ENCODE results near the gene KIFC1. TPM values are rescaled to one million over a fixed set of nuclear protein-coding genes. Genes with fewer than 3 reads are reported as not detected.
A peak's percentile ranks its signal among the peaks of the same experiment; 100 is the strongest.
"Not testable (repeated sequence)": the region's sequence is repeated elsewhere in the genome, so short reads cannot be mapped to it uniquely, and the experiment has no call there.

Gene KIFC1
- total RNA-seq, 1 experiment from 2014 or later, result 128 TPM

GRCh38 chr6:33375143-33375671 is 16.4 kb upstream of the KIFC1 start:
- DNase-seq (ENCODE audit: low read depth), result peak; percentile 73

- DNase-seq (ENCODE audit: low read depth), result no peak
Observed at GRCh38 chr6:33377171-33377570, 14.5 kb upstream of the KIFC1 start.

- not testable (repeated sequence) for DNase-seq (ENCODE audit: low read depth)
Observed at GRCh38 chr6:33379184-33379583, 12.4 kb upstream of the KIFC1 start.

GRCh38 chr6:33380272-33380981 is 11.2 kb upstream of the KIFC1 start:
- no peak for DNase-seq (ENCODE audit: low read depth)

GRCh38 chr6:33383427-33384185 is 8.0 kb upstream of the KIFC1 start:
- DNase-seq (ENCODE audit: low read depth), result no peak

DNA sequence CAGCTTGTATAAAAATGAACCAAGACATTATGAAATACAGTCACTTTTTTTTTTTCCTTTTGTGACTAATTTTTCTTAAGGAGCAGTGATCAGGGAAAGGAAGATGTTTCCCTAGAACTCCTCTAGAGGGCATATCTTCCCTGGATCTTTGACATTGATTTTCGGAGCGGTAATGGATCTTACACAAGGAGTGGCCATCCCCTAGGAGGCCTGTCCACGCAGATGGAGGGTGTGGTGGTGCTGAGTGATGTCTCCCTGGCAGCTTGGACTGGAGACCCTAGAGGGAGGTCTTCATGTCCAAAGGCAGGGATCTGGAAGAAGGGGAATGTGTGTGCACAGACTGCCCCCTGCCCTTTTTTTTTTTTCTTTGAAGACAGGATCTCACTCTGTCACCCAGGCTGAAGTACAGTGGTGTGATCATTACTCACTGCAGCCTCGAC is 7.0 kb upstream of the KIFC1 start:
- peak; percentile 71 for DNase-seq (ENCODE audit: low read depth)

GRCh38 chr6:33390173-33390572 is 1.4 kb upstream of the KIFC1 start:
- no peak for DNase-seq (ENCODE audit: low read depth)

DNA sequence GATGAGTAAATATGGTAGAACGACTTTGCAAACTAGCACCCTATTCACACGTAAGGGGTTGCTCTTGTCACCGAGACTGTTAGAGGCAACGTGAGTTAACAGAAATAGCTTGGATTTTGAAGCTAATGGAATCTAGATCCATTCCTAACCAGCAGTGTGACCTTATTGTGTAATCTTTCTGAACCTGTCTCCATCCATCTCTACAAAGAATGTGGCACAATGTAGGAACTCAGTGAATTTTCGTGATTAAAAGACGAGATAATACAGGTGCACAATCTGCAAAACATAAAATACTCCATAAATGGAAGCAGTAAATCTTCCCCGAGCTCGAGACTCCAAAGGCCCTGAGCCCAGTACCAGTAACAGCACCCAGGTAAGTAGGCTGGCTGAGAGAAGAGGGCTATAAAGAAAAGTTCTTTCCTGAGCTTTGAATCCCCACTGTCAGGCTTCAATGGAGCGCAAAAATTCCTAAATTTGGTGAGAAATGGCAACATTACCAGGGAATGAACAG is 801 bp upstream of the KIFC1 start:
- no peak for DNase-seq (ENCODE audit: low read depth)

DNA sequence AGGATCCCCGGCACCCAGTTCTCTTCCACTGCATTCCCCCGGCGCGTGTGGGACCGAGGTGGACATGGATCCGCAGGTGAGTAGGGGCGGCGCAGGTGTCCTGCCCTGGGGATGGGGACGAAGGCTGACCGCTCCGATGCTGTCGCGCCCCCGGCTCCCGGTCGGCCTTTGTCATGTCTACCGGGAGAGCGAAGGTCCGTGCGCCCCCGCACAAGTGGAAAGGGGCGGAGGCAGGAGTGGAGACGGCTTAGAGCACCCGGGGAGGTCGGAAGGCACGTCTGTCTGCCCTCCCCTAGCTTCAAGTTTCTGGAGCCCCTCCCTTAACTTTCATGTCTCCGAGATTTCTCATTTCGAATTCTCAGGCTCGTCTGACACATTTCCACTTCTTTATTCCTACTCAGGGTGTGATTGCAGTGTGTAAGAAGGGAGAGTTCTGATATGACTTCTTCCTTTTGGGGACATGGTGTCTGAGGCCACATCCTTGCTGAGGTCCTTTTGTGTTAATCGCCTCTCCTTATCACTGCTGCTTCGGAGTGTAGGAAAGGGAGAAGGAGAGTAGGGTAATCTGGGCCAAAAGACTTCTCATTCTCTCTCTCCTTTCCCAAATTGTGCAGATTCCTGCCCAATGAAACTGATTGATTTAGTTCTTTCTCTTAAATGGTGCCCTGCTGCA is 435 bp downstream of the KIFC1 start:
- peak; percentile 47 for DNase-seq (ENCODE audit: low read depth)

DNA sequence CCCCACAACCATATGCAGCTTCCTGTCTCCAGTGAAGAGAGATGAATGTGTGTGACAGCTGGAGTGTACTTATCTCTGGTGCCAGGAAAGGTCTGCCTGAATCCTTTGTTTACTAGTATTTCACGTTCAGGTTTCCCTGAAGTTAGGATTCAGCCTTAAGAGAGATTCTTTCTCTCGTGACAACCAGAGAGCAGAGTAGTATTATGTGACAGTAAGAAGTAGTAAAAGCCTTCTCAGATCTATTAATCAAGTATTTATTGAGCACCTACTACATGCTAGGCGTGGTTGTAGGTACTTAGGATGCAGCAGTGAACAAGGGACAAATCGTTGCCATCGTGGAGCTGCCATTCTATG is 949 bp downstream of the KIFC1 start:
- DNase-seq (ENCODE audit: low read depth), result peak; percentile 20

DNA sequence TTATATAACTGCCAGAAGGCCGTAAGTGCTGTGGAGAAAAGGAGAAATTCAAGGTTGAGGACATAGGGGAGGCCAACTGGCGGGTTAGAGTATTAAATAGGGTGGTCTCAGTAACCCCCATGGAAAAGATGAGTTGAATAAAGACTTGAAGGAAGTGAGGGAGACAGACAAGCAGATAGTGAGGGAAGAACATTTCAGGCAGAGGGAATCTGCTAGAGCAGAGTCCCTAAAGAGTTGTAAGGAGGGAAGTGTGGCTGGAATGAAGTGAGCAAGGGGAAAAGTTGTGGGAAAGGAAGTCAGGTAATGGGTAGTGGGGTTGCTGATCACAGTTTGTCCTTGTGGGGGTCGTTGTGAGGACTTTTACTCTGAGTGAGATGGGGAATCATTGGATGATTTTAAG is 1.4 kb downstream of the KIFC1 start:
- DNase-seq (ENCODE audit: low read depth), result no peak

- DNase-seq (ENCODE audit: low read depth), result no peak
Observed at GRCh38 chr6:33397541-33397940, 5.9 kb downstream of the KIFC1 start.

GRCh38 chr6:33398601-33399000 is 7.0 kb downstream of the KIFC1 start:
- not testable (repeated sequence) for DNase-seq (ENCODE audit: low read depth)

DNA sequence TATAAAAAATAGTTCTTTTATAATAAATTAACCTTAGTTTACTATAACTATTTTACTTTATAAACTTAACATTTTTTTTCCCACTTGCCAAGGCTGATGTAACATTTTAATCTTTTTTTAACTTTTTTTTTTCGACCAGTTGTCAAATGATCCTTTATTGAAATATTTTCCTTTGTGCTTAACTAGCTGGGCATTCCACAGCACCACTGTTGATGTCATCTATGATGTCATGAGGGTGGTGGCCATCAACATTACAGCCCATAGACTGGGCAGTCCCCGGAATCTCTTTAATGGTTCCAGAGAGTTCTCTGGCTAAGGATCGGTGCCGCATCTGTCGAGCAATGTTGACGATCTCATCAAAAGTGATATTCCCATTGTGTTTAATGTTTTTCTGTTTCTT is 8.3 kb downstream of the KIFC1 start:
- not testable (repeated sequence) for DNase-seq (ENCODE audit: low read depth)

DNA sequence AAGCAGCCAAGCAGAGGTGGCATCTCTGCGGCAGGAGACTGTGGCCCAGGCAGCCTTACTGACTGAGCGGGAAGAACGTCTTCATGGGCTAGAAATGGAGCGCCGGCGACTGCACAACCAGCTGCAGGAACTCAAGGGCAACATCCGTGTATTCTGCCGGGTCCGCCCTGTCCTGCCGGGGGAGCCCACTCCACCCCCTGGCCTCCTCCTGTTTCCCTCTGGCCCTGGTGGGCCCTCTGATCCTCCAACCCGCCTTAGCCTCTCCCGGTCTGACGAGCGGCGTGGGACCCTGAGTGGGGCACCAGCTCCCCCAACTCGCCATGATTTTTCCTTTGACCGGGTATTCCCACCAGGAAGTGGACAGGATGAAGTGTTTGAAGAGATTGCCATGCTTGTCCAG is 13.3 kb downstream of the KIFC1 start:
- DNase-seq (ENCODE audit: low read depth), result no peak

DNA sequence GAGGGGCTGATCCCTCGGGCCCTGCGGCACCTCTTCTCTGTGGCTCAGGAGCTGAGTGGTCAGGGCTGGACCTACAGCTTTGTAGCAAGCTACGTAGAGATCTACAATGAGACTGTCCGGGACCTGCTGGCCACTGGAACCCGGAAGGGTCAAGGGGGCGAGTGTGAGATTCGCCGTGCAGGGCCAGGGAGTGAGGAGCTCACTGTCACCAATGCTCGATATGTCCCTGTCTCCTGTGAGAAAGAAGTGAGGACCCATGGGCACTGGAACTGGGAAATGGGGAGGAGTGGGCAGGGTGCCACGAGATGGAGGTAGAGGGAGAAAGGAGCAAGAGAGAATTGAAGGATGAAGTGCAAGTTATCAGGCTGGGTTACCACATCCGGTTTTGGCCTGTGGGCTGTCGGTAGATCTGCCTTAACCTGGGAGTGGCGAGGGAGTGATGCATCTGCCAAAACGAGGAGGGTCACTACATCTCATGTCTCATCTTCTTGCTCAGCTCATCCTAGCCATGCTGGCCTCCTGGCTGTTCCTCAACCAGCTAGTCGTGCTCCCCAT is 13.8 kb downstream of the KIFC1 start:
- DNase-seq (ENCODE audit: low read depth), result no peak

DNA sequence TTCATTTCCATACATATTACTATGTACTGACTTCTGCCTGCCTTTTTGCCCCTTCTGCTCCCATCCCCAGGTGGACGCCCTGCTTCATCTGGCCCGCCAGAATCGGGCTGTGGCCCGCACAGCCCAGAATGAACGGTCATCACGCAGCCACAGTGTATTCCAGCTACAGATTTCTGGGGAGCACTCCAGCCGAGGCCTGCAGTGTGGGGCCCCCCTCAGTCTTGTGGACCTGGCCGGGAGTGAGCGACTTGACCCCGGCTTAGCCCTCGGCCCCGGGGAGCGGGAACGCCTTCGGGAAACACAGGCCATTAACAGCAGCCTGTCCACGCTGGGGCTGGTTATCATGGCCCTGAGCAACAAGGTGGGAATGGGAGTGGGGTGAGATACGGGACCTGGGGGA is 14.5 kb downstream of the KIFC1 start:
- DNase-seq (ENCODE audit: low read depth), result no peak

DNA sequence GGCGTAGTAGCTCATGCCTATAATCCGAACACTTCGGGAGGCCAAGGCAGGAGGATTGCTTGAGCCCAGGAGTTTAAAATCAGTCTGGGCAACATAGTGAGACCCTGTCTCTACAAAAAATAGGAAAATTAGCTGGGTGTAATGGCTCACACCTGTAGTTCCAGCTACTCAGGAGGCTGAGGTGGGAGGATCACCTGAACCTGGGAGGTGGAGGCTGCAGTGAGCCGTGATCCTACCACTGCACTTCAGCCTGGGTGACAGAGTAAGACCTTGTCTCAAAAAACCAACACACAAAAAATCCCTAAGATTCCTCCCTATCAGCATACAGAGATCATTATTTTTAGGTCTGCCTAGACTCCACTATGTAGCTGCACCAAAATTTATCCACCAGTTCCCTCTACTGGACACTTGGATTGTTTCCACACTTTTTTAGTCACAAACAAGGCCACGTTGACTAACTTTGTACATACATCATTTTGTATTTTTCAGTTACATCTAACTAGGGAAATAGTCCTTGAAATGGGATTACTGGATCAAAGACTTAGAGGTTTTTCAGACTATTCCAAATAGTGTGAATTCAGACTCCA is 15.6 kb downstream of the KIFC1 start:
- peak; percentile 50 for DNase-seq (ENCODE audit: low read depth)

GRCh38 chr6:33410050-33410710 is 18.6 kb downstream of the KIFC1 start:
- DNase-seq (ENCODE audit: low read depth), result peak; percentile 97

DNA sequence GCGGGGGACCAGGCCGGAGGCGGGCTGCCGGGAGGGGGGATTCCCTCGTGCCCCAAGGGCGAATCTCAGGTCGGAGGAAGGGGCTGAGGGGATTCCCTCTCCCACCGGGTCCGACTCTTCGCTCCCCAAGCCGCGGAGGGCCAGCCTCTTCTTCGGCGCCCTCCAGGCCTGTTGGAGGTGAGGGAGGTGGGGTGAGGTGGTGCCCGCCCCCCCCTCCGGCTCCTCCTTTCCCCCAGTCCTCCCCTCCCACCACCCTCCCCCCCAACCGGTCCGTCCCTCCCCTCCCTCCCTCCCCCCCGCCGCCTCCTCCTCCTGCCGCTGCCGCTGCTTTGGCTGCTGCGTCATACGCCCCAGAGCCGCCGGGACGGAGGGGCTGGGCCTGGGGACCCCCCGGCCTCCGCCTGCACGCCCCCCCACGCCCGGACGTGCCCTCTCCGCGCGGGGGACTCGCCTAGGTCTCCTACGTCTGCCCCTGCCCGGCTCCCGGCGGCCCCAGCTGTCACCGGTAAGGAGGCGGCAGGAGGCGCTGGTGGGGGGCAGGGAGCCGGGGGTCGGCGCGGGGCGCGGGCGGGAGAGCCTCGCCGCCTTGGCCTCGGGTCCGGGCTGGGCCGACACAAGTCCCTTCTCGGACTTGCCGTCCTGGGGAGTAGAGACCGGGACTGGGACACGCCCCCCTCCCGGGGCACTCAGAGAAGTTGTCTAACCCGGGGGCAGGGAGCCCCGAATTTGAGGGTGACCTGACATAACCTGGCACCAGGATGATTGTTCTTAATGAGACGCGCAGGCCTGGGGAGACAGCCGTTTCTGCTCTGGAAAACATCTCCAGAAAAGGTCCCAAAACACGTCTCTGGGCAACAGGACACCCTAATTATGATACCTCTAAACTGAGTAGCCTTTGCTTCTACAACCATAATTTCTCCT is 19.3 kb downstream of the KIFC1 start, which contains the start of gene PHF1:
Gene PHF1 (plus strand): TSS at position 304 of the 921 bp plus-strand sequence. CDS start 1,250 bp downstream, outside the sequence.
- DNase-seq (ENCODE audit: low read depth), result peak; percentile 86

All from RPMI7951 (cell line).